Heart left ventricle (tissue), 16 donors: ENCODE data around the gene ITPKA. TPM values are rescaled to one million over a fixed set of nuclear protein-coding genes. Genes with fewer than 3 reads are reported as not detected.

Source experiments
- ATAC-seq, 4 donors: fragments of 200-7000 bp; cut with Tn5 transposase; one replicate each; pipeline ENCODE4 v1.9.1; 2020 to 2022; ENCODE audit warnings: moderate library complexity in 4 of 4, mild to moderate bottlenecking in 3 of 4, moderate number of reproducible peaks in 1 of 4
- DNase-seq, 5 donors: peaks; one replicate each; pipeline ENCODE4 v3.0.0-alpha.2; 2020
- H3K27ac ChIP-seq, 12 donors: fragments of 200-600 bp; sonication (generic) in 4 of 12; one replicate each; pipeline versions ENCODE4 v1.5.0 to v1.8.0; 2016 to 2022; ENCODE audit warnings: mild to moderate bottlenecking in 2 of 12
- H3K27me3 ChIP-seq, 9 donors: fragments of 200-600 bp; sonication (generic) in 2 of 9; one replicate each; pipeline versions ENCODE4 v1.5.1 to v1.8.0; 2016 to 2022; ENCODE audit warnings: mild to moderate bottlenecking in 3 of 9
- H3K36me3 ChIP-seq, 9 donors: fragments of 200-600 bp; sonication (generic) in 2 of 9; one replicate each; pipeline versions ENCODE4 v1.5.0 to v1.8.0; 2018 to 2022; ENCODE audit warnings: mild to moderate bottlenecking in 2 of 9
- H3K4me1 ChIP-seq, 12 donors: fragments of 200-600 bp; sonication (generic) in 4 of 12; one replicate each; pipeline versions ENCODE4 v1.5.0 to v1.8.0; 2016 to 2022; ENCODE audit warnings: mild to moderate bottlenecking in 3 of 12
- H3K4me3 ChIP-seq, 12 donors: fragments of 200-600 bp; sonication (generic) in 4 of 12; one replicate each; pipeline versions ENCODE4 v1.5.0 to v1.8.0; 2017 to 2022; ENCODE audit warnings: mild to moderate bottlenecking in 9 of 12, moderate library complexity in 4 of 12
- H3K9me3 ChIP-seq, 12 donors: fragments of 200-600 bp; sonication (generic) in 4 of 12; one replicate each; pipeline versions ENCODE4 v1.5.0 to v1.8.0; 2016 to 2022; ENCODE audit warnings: mild to moderate bottlenecking in 1 of 12
- POLR2A ChIP-seq, 2 donors: fragments of 450-650 bp; IDR thresholded peaks; one replicate each; pipeline ENCODE4 v1.6.1; 2017; ENCODE audit warnings: antibody characterized with exemption in 2 of 2, mild to moderate bottlenecking in 2 of 2, moderate library complexity in 2 of 2
- WGBS, 4 donors: extraction: QIAGEN DNeasy Blood & Tissue Kit in 2 of 4; methylation state at CpG; one replicate each; pipeline versions ENCODE4 v1.1.5 to v1.1.7; 2013 to 2018; 5-methylcytosine and 5-hydroxymethylcytosine counted together
- intact Hi-C, 10 donors: fragments of 100-400 bp; cut with DNase I; formaldehyde crosslinking; loops; one replicate each; pipeline versions ENCODE4 v1.11.1 to v1.14.2; 2022
- polyA plus RNA-seq, 2 donors: library from polyadenylated mRNA; stranded (reverse); fragments of 200-250 nt; gene quantifications; one replicate each; pipeline ENCODE4 v1.2.3, GENCODE V29; 2013
- total RNA-seq, 9 donors: library from RNA; depleted of rRNA in 2 of 9; stranded (reverse); fragments of >200 nt in 2 of 9; fragmentation: NEBNext Ultra II Directional in 3 of 9; extraction: Animal tissue kit (Norgen Biotek cat#: 25700) in 3 of 9; gene quantifications; one replicate each; pipeline versions ENCODE4 v1.1.0 to v1.2.4, GENCODE V29; 2016 to 2023
- TF ChIP-seq, protein P1 (sequence below), 12 donors: fragments of 200-600 bp; sonication (generic) in 4 of 12; IDR thresholded peaks; one replicate each; pipeline versions ENCODE4 v1.5.0 to v1.8.0; 2018 to 2022; ENCODE audit warnings: antibody characterized with exemption in 12 of 12, mild to moderate bottlenecking in 5 of 12
- donor health status: ischemic (EF 13 %, LVEDD 7.1; RV severe dilation, severe dysfunction).
- donor health status: healthy with polysubstance abuse.
- donor health status: DM: no; HTN: yes; CAD: no.
- donor health status: DM: no; HTN: no; CAD: no.
- donor health status: ischemic (EF 25% LVEDD 6.9; RV normal size, moderate dysfunction).
- donor health status: ischemic (EF 25% LVEDD 5.7; RV mildly dilated, moderate dysfunction).
- donor health status: healthy.
- donor health status: DM: yes; HTN: yes; CAD: no.
- donor health status: ischemic (EF 35%, LVEDD 5.7; RV mildly dilated, moderate dysfunction).
- donor health status: nonischemic (EF 11% LVEDD 7.7; RV severe dilation, severe dysfunction).
- donor health status: DM: yes; HTN: yes; CAD: no.
- donor health status: PGD.
- donor health status: ischemic (EF 29% LVEDD 5.4; RV normal size, mild dysfunction).
- donor health status: nonischemic (EF 23%, LVEDD 6.1; RV moderate dilation, normal function).

Gene ITPKA
- total and polyA plus RNA-seq, 11 donors = 0.80 to 12.5 (median 4.9) TPM

DNA sequence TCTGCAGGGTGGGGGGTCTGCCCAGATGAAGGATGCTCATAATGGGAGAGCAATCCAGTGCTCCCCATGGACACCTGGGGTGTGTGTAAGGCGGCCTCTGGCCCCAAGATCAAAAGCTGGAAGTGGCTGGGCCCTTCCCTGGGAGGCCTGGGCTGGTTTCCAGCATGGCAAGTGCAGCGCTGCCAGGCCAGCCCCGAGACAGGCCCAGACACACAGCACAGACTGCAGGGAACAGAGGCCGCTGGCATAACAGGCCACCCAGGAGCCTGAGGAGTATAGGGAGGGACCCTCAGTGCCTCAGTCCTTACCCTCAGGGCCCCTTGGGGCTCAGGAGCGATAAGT is 10.0 kb downstream of the ITPKA start:
- TF ChIP-seq, protein P1, sequence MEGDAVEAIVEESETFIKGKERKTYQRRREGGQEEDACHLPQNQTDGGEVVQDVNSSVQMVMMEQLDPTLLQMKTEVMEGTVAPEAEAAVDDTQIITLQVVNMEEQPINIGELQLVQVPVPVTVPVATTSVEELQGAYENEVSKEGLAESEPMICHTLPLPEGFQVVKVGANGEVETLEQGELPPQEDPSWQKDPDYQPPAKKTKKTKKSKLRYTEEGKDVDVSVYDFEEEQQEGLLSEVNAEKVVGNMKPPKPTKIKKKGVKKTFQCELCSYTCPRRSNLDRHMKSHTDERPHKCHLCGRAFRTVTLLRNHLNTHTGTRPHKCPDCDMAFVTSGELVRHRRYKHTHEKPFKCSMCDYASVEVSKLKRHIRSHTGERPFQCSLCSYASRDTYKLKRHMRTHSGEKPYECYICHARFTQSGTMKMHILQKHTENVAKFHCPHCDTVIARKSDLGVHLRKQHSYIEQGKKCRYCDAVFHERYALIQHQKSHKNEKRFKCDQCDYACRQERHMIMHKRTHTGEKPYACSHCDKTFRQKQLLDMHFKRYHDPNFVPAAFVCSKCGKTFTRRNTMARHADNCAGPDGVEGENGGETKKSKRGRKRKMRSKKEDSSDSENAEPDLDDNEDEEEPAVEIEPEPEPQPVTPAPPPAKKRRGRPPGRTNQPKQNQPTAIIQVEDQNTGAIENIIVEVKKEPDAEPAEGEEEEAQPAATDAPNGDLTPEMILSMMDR (IDR thresholded peaks at IDR 0.05) = no peak
- no peak for TF ChIP-seq POLR2A (IDR thresholded peaks at IDR 0.05)
- H3K27me3 ChIP-seq = peaks cover 11 to 64% (median 48%) of the 10 kb centered on the region in 9 donors
- DNase-seq = peak in 1 of 5 donors; percentile 45
- intact Hi-C loops = no loop called here
- no peak overlapping the region for H3K27ac ChIP-seq
- peak in 1 of 4 donors; percentile 18 for ATAC-seq
- H3K4me1 ChIP-seq = peaks cover 0 to 24% (median 17%) of the 10 kb centered on the region in 12 donors
- H3K9me3 ChIP-seq = no peaks in the 10 kb centered on the region
- 79 to 100% (median 82%) methylated on average over 3 to 5 of the region's 5 CpGs for WGBS, 4 donors
- no peaks in the 10 kb centered on the region for H3K36me3 ChIP-seq
- H3K4me3 ChIP-seq = no peak overlapping the region

GRCh38 chr15:41504751-41505492 is 11.2 kb downstream of the ITPKA start:
- H3K36me3 ChIP-seq = no peaks in the 10 kb centered on the region
- H3K4me1 ChIP-seq = peaks cover 0 to 24% (median 17%) of the 10 kb centered on the region in 12 donors
- DNase-seq = peak in 1 of 5 donors; percentile 43
- WGBS, 4 donors = 93 to 95% (median 95%) methylated on average over 11 to 13 of the region's 13 CpGs
- H3K9me3 ChIP-seq = no peaks in the 10 kb centered on the region
- no peak overlapping the region for H3K4me3 ChIP-seq
- no peak for ATAC-seq
- no peak for TF ChIP-seq POLR2A (IDR thresholded peaks at IDR 0.05)
- TF ChIP-seq, protein P1 (IDR thresholded peaks at IDR 0.05) = no peak
- no peak overlapping the region for H3K27ac ChIP-seq
- intact Hi-C loops = no loop called here
- peaks cover 11 to 52% (median 35%) of the 10 kb centered on the region in 9 donors for H3K27me3 ChIP-seq

DNA sequence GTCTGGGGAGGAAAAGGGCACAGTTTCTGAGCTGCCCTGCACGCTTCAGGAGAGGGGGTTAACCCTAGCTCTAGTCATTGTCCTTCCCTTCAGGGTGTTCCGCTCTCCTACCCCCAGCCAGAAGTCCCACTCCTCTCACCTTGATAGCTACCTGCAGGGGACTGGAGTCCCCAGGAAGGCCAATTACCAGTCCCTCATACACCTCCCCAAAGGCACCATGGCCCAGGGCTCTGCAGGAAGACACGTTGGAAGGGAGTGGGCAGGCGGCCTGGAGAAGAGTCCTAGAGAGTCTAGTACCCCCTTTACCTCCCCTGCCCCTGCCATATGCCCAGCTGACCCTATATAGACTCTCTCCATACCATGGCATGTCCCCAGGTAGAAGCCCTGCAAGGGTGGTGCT is 12.1 kb downstream of the ITPKA start:
- no peak overlapping the region for H3K27ac ChIP-seq
- WGBS, 4 donors = 88 to 100% (median 93%) methylated on average over 3 to 4 of the region's 4 CpGs
- TF ChIP-seq, protein P1 (IDR thresholded peaks at IDR 0.05) = no peak
- no peak for TF ChIP-seq POLR2A (IDR thresholded peaks at IDR 0.05)
- H3K4me1 ChIP-seq = peaks cover 0 to 24% (median 17%) of the 10 kb centered on the region in 12 donors
- no peaks in the 10 kb centered on the region for H3K36me3 ChIP-seq
- intact Hi-C loops = no loop called here
- no peak overlapping the region for H3K4me3 ChIP-seq
- peaks cover 11 to 44% (median 27%) of the 10 kb centered on the region in 9 donors for H3K27me3 ChIP-seq
- peak in 1 of 5 donors; percentile 58 for DNase-seq
- no peak for ATAC-seq
- H3K9me3 ChIP-seq = no peaks in the 10 kb centered on the region

DNA sequence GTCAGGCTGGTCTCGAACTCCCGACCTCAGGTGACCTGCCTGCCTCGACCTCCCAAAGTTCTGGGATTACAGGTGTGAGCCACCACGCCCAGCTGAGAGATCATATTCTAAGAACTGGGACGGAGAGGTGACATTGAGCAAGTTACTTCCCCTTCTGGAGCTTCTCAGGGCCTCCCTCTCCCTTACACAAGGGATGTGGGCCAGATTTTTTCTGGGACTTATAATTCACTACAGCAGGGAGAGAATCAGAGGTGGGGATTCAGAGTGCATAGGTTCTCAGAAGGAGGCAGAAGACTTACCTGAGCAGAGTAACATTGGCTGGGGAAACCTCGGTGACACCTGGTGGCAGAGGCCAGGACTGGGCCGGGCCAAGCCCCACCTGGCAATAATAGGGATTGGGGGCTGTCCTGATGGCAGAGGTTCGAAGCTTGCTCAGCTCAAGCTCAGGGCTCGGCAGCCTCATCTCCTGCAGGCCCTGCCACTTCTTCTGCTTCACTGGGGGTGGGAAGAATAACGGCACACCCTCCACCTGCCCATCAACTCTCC is 13.2 kb downstream of the ITPKA start:
- 78 to 82% (median 79%) methylated on average over 8 to 10 of the region's 10 CpGs for WGBS, 4 donors
- Histone ChIP-seq H3K9me3 (no peaks in the 10 kb centered on the region), H3K4me3 (no peak overlapping the region), H3K27me3 (peaks cover 16 to 44% (median 25%) of the 10 kb centered on the region in 9 donors), H3K36me3 (no peaks in the 10 kb centered on the region), H3K4me1 (peaks cover 2 to 23% (median 13%) of the 10 kb centered on the region in 12 donors), H3K27ac (no peak overlapping the region)
- TF ChIP-seq, protein P1 (IDR thresholded peaks at IDR 0.05) = no peak
- no peak for TF ChIP-seq POLR2A (IDR thresholded peaks at IDR 0.05)
- ATAC-seq (no peak), DNase-seq (peak in 1 of 5 donors; percentile 36)
- intact Hi-C loops = no loop called here
